HG03159 (cell line): ENCODE measurements around the gene FLT1.

Source experiments
- ATAC-seq: cut with Tn5 transposase; IDR thresholded peaks from one replicate; pipeline ENCODE4 v1.9.1; 2021; ENCODE audit warnings: mild to moderate bottlenecking, moderate library complexity; ENCODE audit not compliant: unreplicated experiment

Gene FLT1

GRCh38 chr13:28464861-28465460 lies 30.0 kb downstream of the FLT1 start:
- ATAC-seq, result no peak

DNA sequence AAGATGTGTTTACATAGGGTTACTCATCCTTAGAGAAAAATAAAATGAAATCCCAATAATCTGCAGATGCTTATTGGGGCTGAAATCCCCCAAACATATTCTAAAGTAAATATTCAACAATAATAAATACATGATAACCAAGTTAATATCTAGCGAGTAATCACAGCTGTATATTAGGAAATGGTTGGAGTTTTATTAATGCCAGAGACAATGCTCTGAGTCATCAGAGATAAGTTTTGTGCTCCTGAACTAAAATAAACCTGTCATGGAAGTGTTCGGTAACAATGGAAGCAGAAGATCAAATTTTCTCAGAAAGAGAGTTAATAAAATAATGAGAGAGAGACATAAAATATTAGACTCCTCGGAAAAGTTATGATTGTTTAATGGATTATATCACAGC lies 31.4 kb downstream of the FLT1 start:
- no peak for ATAC-seq

DNA sequence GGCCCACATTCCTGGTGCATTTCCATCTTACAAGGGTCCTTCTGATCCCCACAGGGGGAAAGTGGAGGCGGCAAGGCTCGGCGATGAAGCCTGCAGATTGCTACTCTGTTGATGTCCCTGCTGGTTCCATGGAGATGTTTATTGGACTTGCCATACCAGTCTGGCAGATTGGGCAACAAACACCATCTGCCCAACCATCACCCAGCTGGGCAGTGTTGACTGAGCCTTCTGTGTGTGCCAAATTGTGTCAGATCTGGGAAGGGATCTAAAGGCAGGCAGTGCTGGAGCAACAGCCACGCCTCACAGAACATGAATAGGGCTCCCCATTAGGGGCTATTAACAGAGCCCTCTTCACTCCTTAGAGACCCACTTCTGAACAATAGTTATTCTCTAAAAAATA lies 35.0 kb downstream of the FLT1 start:
- ATAC-seq, result no peak

DNA sequence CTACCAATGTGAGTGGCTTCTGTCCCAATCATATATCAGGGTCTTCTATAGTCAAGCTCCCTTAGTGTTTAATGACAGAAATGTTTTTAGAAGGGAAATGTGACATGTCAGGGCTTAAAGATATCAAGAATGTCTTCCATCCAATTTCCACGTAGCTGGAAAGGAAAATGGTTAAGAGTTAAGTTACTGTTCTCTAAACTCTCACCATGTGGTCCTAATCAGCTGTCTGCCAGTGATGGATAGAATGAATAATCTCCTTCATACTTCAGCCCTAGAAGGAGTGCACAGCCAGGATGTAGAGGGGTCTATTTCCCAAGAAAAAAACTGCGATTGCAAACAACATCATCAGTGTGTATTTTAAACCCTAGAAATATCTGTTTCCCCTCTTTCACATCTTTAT lies 36.3 kb downstream of the FLT1 start:
- no peak for ATAC-seq

DNA sequence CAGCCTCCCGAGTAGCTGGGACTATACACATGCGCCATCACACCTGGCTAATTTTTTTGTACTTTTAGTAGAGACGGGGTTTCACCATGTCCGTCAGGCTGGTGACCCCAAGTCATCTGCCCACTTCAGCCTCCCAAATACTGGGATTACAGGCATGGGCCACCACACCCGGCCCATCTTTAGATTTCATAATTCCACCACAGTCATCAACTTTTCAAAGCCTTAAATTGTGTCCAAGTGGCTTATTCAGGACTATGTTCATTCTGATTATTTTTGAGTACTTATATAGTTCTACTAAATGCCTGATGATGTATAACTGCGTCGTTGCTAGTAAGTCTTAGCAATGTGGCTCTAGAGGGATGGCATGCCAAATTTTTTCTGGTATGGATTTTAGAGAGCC lies 36.9 kb downstream of the FLT1 start:
- ATAC-seq, result no peak

DNA sequence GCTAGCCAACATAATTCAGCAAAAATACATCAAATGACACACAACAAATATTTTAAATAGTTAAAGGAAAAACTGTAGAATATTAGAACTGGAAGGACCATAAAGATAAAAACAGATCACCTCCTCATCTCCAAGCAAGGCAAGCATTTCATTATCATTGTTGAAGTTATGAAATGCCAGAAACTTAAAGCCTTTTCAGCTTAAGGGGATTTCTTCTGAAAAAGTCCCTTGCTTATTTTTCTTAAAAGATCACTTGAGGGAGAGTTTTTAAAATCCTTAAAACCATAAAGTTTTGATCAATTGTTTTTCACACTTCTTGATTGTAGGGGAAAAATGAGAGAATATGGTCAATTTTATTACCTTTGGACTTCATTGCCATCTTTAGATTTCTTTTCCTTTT lies 37.4 kb downstream of the FLT1 start:
- no peak for ATAC-seq

- no peak for ATAC-seq
These were observed 39.2 kb downstream of the FLT1 start for GRCh38 chr13:28455580-28456194.

GRCh38 chr13:28452755-28453154 lies 42.2 kb downstream of the FLT1 start:
- no peak for ATAC-seq

GRCh38 chr13:28451482-28452217 lies 43.3 kb downstream of the FLT1 start:
- no peak for ATAC-seq

DNA sequence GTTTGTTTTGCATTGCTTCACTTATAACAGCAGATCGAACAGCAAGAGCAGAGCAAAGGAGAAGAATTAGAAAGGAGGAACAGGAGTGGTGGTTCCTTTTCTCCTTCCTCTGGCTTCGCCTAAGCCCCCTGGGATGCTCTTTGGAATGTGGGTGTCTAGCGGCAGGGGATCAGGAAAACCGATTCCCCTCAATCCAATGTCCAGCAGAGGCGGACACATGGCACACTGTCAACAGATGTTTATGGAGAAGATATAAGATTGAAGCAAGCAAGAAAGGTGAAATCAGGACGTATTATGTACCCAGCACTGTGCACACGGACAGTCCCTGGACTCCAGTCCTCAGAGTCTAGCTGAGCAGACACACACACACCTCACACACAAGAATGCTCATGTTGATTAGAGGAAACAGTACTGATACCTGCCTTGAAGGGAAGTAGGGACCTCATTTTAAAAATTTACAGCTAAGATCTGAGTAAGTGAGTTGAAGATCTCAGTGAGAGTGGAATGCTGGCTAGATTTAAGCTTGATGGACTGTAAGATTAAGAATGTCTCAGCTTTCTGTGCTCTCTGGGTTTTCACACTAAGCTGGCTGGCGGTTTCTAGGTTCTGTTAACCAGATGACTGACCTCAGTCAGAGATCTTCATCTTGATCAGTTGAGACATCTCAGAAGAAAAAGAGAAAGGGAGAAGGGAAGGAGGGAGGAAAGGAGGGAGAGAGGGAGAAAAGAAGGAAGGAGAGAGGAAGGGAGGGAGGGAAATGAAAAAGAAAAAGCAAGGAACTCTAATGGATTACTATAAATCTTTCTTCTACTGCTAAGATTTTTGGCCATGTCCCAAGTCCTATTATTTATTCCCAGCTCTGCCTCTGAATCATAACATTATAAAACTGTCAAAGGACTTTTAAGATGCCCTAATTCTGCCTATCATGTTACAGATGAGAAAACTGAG lies 44.8 kb downstream of the FLT1 start:
- no peak for ATAC-seq

DNA sequence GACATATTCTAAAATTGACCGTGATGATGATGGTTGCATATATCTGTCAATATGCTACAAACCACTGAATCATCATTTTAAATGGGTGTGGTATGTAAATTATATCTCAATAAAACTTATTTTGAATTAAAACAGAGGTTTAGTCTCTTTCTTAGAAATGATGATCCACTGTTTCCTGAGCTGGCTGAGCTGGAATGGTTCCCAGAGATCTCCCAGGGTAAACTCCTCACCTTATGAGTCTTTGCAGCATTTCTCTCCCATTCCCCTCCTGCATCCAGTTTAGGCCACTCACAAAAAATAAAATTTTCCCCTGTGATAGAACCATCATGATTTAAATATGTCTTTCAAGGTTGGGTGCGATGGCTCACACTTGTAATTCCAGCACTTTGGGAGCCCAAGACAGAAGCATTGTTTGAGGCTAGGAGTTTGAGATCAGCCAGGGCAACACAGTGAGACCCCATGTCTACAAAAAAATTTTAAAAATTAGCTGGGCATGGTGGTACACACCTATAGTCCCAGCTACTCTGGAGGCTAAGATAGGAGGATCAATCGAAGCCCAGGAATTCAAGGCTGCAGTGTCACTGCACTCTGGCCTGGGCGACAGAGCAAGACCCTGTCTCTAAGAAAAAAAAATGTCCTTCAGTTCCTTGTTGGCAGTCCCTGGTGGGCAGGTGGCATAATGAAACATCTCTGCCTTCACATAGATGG lies 46.1 kb downstream of the FLT1 start:
- ATAC-seq, result no peak

GRCh38 chr13:28447989-28448388 lies 46.9 kb downstream of the FLT1 start:
- ATAC-seq, result no peak

DNA sequence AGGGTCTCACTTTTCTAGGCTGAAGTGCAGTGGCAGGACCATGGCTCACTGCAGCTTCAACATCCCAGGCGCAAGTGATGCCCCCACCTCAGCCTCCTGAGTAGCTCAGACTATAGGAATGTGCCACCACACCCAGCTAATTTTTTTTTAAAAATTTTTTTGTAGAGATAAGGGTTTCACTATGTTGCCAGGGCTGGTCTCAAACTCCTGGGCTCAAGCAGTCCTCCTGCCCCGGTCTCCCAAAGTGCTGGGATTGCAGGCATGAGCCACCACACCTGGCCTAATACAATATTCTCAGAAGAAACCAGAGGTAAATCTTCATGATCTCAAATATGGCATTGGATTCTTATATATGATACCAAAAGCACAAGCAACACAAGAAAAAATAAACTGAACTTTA lies 47.7 kb downstream of the FLT1 start:
- no peak for ATAC-seq

DNA sequence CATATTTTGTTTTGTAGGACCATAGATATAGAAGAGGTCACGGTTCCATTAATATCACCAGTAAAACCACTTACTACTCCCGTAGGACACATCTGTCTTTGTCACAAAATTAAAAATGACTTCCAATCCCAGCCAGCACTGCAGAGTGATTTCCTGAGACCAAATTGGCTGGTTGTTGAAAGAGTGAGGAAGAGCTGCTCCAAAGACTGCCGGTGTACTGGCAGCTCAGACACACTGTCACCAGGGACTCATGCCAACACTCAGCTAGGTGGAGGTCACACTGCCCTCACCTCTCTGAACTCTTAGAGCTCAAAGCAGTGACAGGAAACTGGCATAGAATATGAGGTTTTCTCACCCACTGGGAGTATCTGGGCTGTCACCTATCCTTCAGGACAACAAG lies 52.1 kb downstream of the FLT1 start:
- no peak for ATAC-seq

DNA sequence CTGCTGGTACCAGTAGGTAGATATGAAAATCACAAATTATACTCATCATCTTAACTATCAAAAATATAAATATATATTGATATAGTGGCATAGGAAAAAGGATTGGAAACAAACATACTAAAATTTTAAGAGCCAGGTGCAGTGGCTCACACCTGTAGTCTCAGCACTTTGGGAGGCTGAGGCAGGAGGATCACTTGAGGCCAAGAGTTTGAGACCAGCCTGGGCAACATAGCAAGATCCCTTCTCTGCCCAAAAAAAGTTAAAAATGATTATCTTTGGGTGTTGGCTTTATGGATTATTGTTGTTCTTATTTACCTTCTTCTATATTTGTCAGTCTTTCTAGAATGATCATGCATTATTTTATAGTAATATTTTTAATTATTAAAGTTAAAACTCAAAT lies 53.4 kb downstream of the FLT1 start:
- no peak for ATAC-seq

DNA sequence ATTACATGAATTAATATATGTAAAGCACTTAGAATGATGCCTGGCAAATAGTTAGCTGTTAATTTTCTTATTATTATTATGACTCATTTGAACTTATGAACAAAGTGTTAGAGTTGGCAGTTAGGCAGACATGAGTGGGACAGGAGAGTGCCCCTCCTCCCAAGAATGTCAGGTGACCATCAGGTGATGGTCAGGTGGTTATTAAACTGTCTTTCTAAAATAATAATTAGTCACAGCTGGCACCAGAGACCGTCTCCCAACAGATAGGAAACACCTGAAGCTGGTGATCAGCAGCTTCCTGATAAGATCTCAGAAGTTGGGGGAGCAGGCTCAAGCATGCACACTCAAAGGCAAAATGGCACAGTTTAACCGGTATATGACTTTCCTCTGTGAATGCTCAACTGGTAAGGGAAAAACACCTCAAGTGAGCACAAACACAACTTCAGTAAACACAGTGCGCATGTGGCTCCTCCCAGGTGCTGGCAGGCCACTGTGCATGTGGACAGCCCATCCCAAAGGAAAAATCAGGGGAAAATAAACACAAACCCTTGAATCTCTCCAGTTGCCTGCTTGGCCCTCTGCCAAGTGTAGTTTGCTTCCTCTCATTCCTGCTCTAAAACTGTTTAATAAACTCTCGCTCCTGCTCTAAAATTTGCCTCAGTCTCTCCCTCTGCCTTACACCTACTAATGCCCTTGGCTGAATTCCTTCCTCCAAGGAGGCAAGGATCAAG lies 54.0 kb downstream of the FLT1 start:
- ATAC-seq, result no peak

GRCh38 chr13:28438598-28439334 lies 56.2 kb downstream of the FLT1 start:
- ATAC-seq, result no peak

GRCh38 chr13:28438067-28438466 lies 56.9 kb downstream of the FLT1 start:
- no peak for ATAC-seq

DNA sequence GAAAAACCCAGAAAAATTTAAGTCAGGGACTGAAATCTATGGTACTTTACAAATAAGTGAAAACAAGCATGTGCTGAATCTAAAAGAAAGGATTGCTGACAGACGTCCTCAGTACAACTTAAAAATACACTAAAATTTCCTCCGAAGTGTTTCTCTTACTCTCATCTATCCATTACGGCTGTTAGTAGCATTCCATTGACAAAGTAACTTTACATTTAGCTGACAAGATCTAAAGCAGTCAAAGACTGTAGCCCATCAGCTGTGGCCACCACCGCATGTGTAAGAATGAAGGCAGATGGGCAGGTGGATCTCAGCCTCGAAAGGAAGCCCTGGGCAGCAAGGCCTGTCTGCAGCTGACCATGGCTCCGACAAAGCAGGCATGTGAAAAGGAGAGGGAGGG lies 59.0 kb downstream of the FLT1 start:
- ATAC-seq, result no peak
